ENCODE measurements around the gene C1orf35.
A peak's percentile ranks its signal among the peaks of the same experiment; 100 is the strongest.

C1orf35 gene

GRCh38 chr1:228102791-228103620 is at the start of gene C1orf35:
Gene C1orf35, minus strand, starts transcription at chr1:228103325. Its CDS starts 98 bp downstream, at chr1:228103227.
- peak; percentile 96 for DNase-seq

- no peak for DNase-seq
Observed at GRCh38 chr1:228152918-228153258, 49.8 kb upstream of the C1orf35 start.

- no peak for DNase-seq
Observed at GRCh38 chr1:228152097-228152917, 49.2 kb upstream of the C1orf35 start.

GRCh38 chr1:228151180-228151925 is 48.2 kb upstream of the C1orf35 start:
- DNase-seq, result no peak

- DNase-seq, result no peak
Observed at GRCh38 chr1:228150461-228151179, 47.5 kb upstream of the C1orf35 start.

GRCh38 chr1:228150120-228150460 is 47.0 kb upstream of the C1orf35 start:
- DNase-seq, result no peak

- no peak for DNase-seq
Observed at GRCh38 chr1:228149406-228150119, 46.4 kb upstream of the C1orf35 start, which contains the start of gene GJC2. Gene GJC2, plus strand, starts transcription at chr1:228149930. Its CDS starts 7,829 bp downstream, at chr1:228157759.

- DNase-seq, result no peak
Observed at GRCh38 chr1:228148935-228149405, 45.8 kb upstream of the C1orf35 start.

GRCh38 chr1:228148196-228148861 is 45.2 kb upstream of the C1orf35 start:
- no peak for DNase-seq

GRCh38 chr1:228147768-228148167 is 44.6 kb upstream of the C1orf35 start:
- DNase-seq, result no peak

- DNase-seq, result no peak
Observed at GRCh38 chr1:228147151-228147693, 44.1 kb upstream of the C1orf35 start.

- no peak for DNase-seq
Observed at GRCh38 chr1:228146417-228147150, 43.5 kb upstream of the C1orf35 start.

GRCh38 chr1:228145463-228146416 is 42.6 kb upstream of the C1orf35 start:
- DNase-seq, result no peak

GRCh38 chr1:228144993-228145343 is 41.8 kb upstream of the C1orf35 start:
- no peak for DNase-seq

GRCh38 chr1:228144193-228144992 is 41.3 kb upstream of the C1orf35 start:
- no peak for DNase-seq

- DNase-seq, result no peak
Observed at GRCh38 chr1:228143480-228144192, 40.5 kb upstream of the C1orf35 start.

GRCh38 chr1:228142701-228143136 is 39.6 kb upstream of the C1orf35 start:
- DNase-seq, result no peak

All from NCI-H1436 (cell line).